ENCODE results near the gene MT1A. TPM values are rescaled to one million over a fixed set of nuclear protein-coding genes. Genes with fewer than 3 reads are reported as not detected.

MT1A gene
- total and polyA plus RNA-seq, 7 donors: 4.0 to 4,396 (median 128) TPM

GRCh38 chr16:56683424-56684172 is 45.1 kb downstream of the MT1A start:
- H3K9me3 ChIP-seq: no peaks in the 10 kb centered on the region
- no peaks in the 10 kb centered on the region for H3K36me3 ChIP-seq (ENCODE audit: insufficient read depth in 1 of 2, low read depth in 1 of 2)
- WGBS, 3 donors: 23 to 34% (median 31%) methylated on average over 5 of the region's 5 CpGs
- peaks cover 45% of the 10 kb centered on the region for H3K4me1 ChIP-seq
- peak overlapping the region; percentile 92 for H3K27ac ChIP-seq
- TF ChIP-seq, protein P1, sequence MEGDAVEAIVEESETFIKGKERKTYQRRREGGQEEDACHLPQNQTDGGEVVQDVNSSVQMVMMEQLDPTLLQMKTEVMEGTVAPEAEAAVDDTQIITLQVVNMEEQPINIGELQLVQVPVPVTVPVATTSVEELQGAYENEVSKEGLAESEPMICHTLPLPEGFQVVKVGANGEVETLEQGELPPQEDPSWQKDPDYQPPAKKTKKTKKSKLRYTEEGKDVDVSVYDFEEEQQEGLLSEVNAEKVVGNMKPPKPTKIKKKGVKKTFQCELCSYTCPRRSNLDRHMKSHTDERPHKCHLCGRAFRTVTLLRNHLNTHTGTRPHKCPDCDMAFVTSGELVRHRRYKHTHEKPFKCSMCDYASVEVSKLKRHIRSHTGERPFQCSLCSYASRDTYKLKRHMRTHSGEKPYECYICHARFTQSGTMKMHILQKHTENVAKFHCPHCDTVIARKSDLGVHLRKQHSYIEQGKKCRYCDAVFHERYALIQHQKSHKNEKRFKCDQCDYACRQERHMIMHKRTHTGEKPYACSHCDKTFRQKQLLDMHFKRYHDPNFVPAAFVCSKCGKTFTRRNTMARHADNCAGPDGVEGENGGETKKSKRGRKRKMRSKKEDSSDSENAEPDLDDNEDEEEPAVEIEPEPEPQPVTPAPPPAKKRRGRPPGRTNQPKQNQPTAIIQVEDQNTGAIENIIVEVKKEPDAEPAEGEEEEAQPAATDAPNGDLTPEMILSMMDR (IDR thresholded peaks at IDR 0.05): no peak
- peak in 1 of 4 donors; percentile 5 for ATAC-seq
- DNase-seq: peak in 1 of 2 donors; percentile 66
- H3K4me3 ChIP-seq: peak overlapping the region; percentile 88
- no peaks in the 10 kb centered on the region for H3K27me3 ChIP-seq (ENCODE audit: insufficient read depth in 3 of 3, low read length in 2 of 3)
- intact Hi-C loops (cut with DNase I): loop anchor here in 1 of 2 donors (2.0 kb wide), 1 partner anchor 75 kb away; the partner anchor contains the start of gene MT2A

- intact Hi-C loops (cut with DNase I): no loop called here
- TF ChIP-seq, protein P1 (IDR thresholded peaks at IDR 0.05): no peak
- Histone ChIP-seq H3K27me3 (ENCODE audit: insufficient read depth in 3 of 3, low read length in 2 of 3) (no peaks in the 10 kb centered on the region), H3K9me3 (no peaks in the 10 kb centered on the region), H3K4me3 (peak overlapping the region; percentile 88), H3K27ac (peak overlapping the region; percentile 92), H3K4me1 (peaks cover 40% of the 10 kb centered on the region), H3K36me3 (ENCODE audit: insufficient read depth in 1 of 2, low read depth in 1 of 2) (no peaks in the 10 kb centered on the region)
- WGBS, 3 donors: 18 to 35% (median 19%) methylated on average over 4 of the region's 4 CpGs
- peak; percentile 62 to 76 for DNase-seq
- ATAC-seq: peak in 3 of 4 donors; percentile 8 to 29 (median 27)
Measured at GRCh38 chr16:56684256-56684925, 45.9 kb downstream of the MT1A start.

- peak overlapping the region; percentile 92 for H3K27ac ChIP-seq
- no peaks in the 10 kb centered on the region for H3K9me3 ChIP-seq
- ATAC-seq: peak; percentile 29 to 49 (median 42)
- intact Hi-C loops (cut with DNase I): no loop called here
- no peaks in the 10 kb centered on the region for H3K36me3 ChIP-seq (ENCODE audit: insufficient read depth in 1 of 2, low read depth in 1 of 2)
- DNase-seq: peak; percentile 65 to 80
- peaks cover 38% of the 10 kb centered on the region for H3K4me1 ChIP-seq
- peak overlapping the region; percentile 88 for H3K4me3 ChIP-seq
- WGBS, 3 donors: 22 to 30% (median 30%) methylated on average over 4 of the region's 4 CpGs
- TF ChIP-seq, protein P1 (IDR thresholded peaks at IDR 0.05): no peak
- H3K27me3 ChIP-seq (ENCODE audit: insufficient read depth in 3 of 3, low read length in 2 of 3): no peaks in the 10 kb centered on the region
Measured at GRCh38 chr16:56684926-56685590, 46.6 kb downstream of the MT1A start.

DNA sequence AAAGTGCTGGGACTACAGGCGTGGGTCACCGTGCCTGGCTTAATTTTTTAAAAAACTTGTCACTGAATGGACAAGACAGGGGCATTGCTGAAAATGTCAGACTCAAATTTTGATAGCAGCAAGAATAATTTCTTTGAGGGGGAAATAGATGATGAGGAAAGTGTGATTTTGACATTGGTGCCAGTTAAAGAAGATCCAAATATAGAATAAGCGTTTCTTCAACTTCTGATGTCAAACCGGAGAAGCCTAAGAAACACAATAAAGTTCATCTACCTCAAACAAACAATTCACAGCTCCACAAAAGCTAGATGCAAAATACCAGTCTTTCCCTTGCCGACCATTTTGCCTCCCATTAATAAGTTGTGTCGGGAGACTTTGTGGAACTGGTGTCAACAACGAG is 48.3 kb downstream of the MT1A start:
- intact Hi-C loops (cut with DNase I): no loop called here
- no peak overlapping the region for H3K27ac ChIP-seq
- no peak for DNase-seq
- no peaks in the 10 kb centered on the region for H3K36me3 ChIP-seq (ENCODE audit: insufficient read depth in 1 of 2, low read depth in 1 of 2)
- TF ChIP-seq, protein P1 (IDR thresholded peaks at IDR 0.05): no peak
- no peaks in the 10 kb centered on the region for H3K9me3 ChIP-seq
- H3K4me3 ChIP-seq: no peak overlapping the region
- WGBS, 3 donors: 95 to 97% (median 95%) methylated on average over 7 of the region's 7 CpGs
- no peak for ATAC-seq
- no peaks in the 10 kb centered on the region for H3K27me3 ChIP-seq (ENCODE audit: insufficient read depth in 3 of 3, low read length in 2 of 3)
- H3K4me1 ChIP-seq: peaks cover 23% of the 10 kb centered on the region

All from psoas muscle (tissue), 8 donors.